GM12878 (cell line): ENCODE results near the gene IL1RAPL1. TPM values are rescaled to one million over a fixed set of nuclear protein-coding genes. Genes with fewer than 3 reads are reported as not detected.

Experiments used
- ATAC-seq: fragments of 200-7000 bp; cut with Tn5 transposase; 3 replicates; pipeline ENCODE4 v1.9.1; 2020; ENCODE audit warnings: mild to moderate bottlenecking, moderate library complexity
- BruUV-seq: library from RNA; stranded (reverse); fragments of 400-500 nt; replicated peaks from 2 replicates; lab custom pipeline; 2021; lab: Mats Ljungman, UMichigan
- CTCF ChIA-PET: fragments of 300-600 bp; sonication (Branson Sonifier 250); formaldehyde crosslinking; extraction: SDS; loops from one replicate; lab custom pipeline; 2021; ENCODE audit warnings: inconsistent platforms; lab: Yijun Ruan, JAX
- POLR2A ChIA-PET: fragments of 350-600 bp; formaldehyde crosslinking; extraction: SDS; loops from one replicate; lab custom pipeline; 2021; ENCODE audit warnings: inconsistent platforms; lab: Charles Lee
- RAD21 ChIA-PET: fragments of 300-600 bp; sonication (Branson Sonifier 250); formaldehyde crosslinking; loops from one replicate; lab custom pipeline; 2023; ENCODE audit warnings: antibody characterized with exemption; ENCODE audit not compliant: unreplicated experiment; lab: Charles Lee
- SMC1A ChIA-PET: fragments of 300-600 bp; sonication (Branson Sonifier 250); formaldehyde crosslinking; loops from one replicate; lab custom pipeline; 2023; ENCODE audit not compliant: unreplicated experiment, uncharacterized antibody; lab: Charles Lee
- DNase-seq: peaks from one replicate; pipeline ENCODE4 v3.0.0-alpha.2; 2011; ENCODE audit warnings: low read depth, low spot score
- FAIRE-seq: peaks from 3 replicates; lab custom pipeline; 2011; peaks lifted over from hg19 to GRCh38; lab: Jason Lieb, UNC
- H2AFZ ChIP-seq: 2 replicates; pipeline ENCODE4 v1.6.0; 2011; ENCODE audit warnings: low read depth, low read length, control low read depth; ENCODE audit not compliant: control insufficient read depth
- H3K27ac ChIP-seq: 2 replicates; pipeline ENCODE4 v1.5.1; 2011; ENCODE audit warnings: control low read depth; ENCODE audit not compliant: control insufficient read depth, insufficient read depth
- H3K27me3 ChIP-seq, 2 experiments: replicated peaks in 1 of 2; 2 replicates each; pipeline versions ENCODE4 v1.6.0 to v1.6.1; 2011; ENCODE audit warnings: low read length in 1 of 2; ENCODE audit not compliant: control insufficient read depth in 2 of 2, insufficient read depth in 2 of 2
- H3K36me3 ChIP-seq, 2 experiments: 2 replicates each; pipeline ENCODE4 v1.5.1; 2011; ENCODE audit warnings: low read length in 1 of 2; ENCODE audit not compliant: control insufficient read depth in 2 of 2, insufficient read depth in 2 of 2
- H3K4me1 ChIP-seq: 2 replicates; pipeline ENCODE4 v1.6.1; 2011; ENCODE audit warnings: mild to moderate bottlenecking, low read length, moderate library complexity, mixed read lengths; ENCODE audit not compliant: control insufficient read depth, insufficient read depth
- H3K4me2 ChIP-seq: 2 replicates; pipeline ENCODE4 v1.6.0; 2011; ENCODE audit warnings: control low read depth; ENCODE audit not compliant: control insufficient read depth, insufficient read depth
- H3K4me3 ChIP-seq: fragments of 200-600 bp; sonication (generic); 2 replicates; pipeline ENCODE4 v1.5.1; 2016
- H3K79me2 ChIP-seq: 2 replicates; pipeline ENCODE4 v1.6.0; 2011; ENCODE audit warnings: low read length; ENCODE audit not compliant: control insufficient read depth, insufficient read depth
- H3K9ac ChIP-seq: 2 replicates; pipeline ENCODE4 v1.8.0; 2011; ENCODE audit warnings: low read length, control low read depth, mixed read lengths; ENCODE audit not compliant: control insufficient read depth, insufficient read depth
- H3K9me3 ChIP-seq: replicated peaks from 3 replicates; pipeline ENCODE4 v1.5.1; 2011; ENCODE audit warnings: mild to moderate bottlenecking, low read length; ENCODE audit not compliant: control insufficient read depth, insufficient read depth
- H4K20me1 ChIP-seq: 2 replicates; pipeline ENCODE4 v1.6.0; 2011; ENCODE audit not compliant: control insufficient read depth, insufficient read depth
- BCL11A ChIP-seq: IDR thresholded peaks from 2 replicates; pipeline ENCODE4 v1.6.1; 2011; ENCODE audit warnings: low read depth, low read length
- ESRRA ChIP-seq: IDR thresholded peaks from 2 replicates; pipeline ENCODE4 v1.6.1; 2012; ENCODE audit warnings: mild to moderate bottlenecking, low read length, improper control_type of control experiment
- USF1 ChIP-seq: IDR thresholded peaks from 2 replicates; pipeline ENCODE4 v1.6.1; 2011; ENCODE audit warnings: borderline replicate concordance, low read depth, mild to moderate bottlenecking, moderate library complexity, mixed read lengths, low read length; ENCODE audit not compliant: insufficient read depth; ENCODE audit errors: extremely low read length
- WGBS: methylation state at CpG from one replicate; pipeline ENCODE4 v1.1.6; 2016; ENCODE audit warnings: low lambda C conversion rate; ENCODE audit not compliant: insufficient replicate concordance, insufficient coverage; ENCODE audit errors: missing lambda C conversion rate; 5-methylcytosine and 5-hydroxymethylcytosine counted together
- in situ Hi-C: fragments of 300-500 bp; cut with MboI; formaldehyde crosslinking; loops from 9 replicates; pipeline ENCODE4 v1.14.3; 2018; ENCODE audit warnings: mixed read lengths
- intact Hi-C: fragments of 100-400 bp; cut with micrococcal nuclease; formaldehyde crosslinking; loops from one replicate; pipeline ENCODE4 v1.14.2; 2022; ENCODE audit not compliant: unreplicated experiment
- polyA plus RNA-seq, 11 experiments: library from polyadenylated mRNA; depleted of rRNA in 4 of 11; unstranded in 6 of 11; stranded (reverse) in 5 of 11; fragments of >200 nt; fragmentation: Nextera tagmentation in 4 of 11; fragmentation: Illumina TruSeq in 1 of 11; extraction: Ambion mirVana in 4 of 11; extraction: Trizol in 1 of 11; gene quantifications; 1 replicate in 1 of 11; 2 replicates in 10 of 11; pipeline versions ENCODE4 v1.2.1 to v1.2.3, GENCODE V29; 2011 to 2016; ENCODE audit warnings: inconsistent platforms in 2 of 11, missing spikeins in 2 of 11, low read depth in 1 of 11
- total RNA-seq, 4 experiments: library from RNA; depleted of rRNA in 3 of 4; stranded (reverse); fragments of >200 nt in 3 of 4; fragmentation: Illumina TruSeq in 1 of 4; extraction: Trizol in 1 of 4; gene quantifications; 2 replicates each; pipeline versions ENCODE4 v1.2.1 to v1.2.3, GENCODE V29; 2013 to 2021
- TF ChIP-seq, protein P1 (sequence below): fragments of 150-350 bp; IDR thresholded peaks from 2 replicates; pipeline ENCODE4 v1.6.1; 2016; ENCODE audit warnings: low read depth, low read length
- TF ChIP-seq, protein P2 (sequence below): fragments of 450-650 bp; conservative IDR thresholded peaks from 2 replicates; pipeline ENCODE4 v1.6.1; 2017; ENCODE audit warnings: mild to moderate bottlenecking, moderate library complexity

The IL1RAPL1 gene
- total and polyA plus RNA-seq, 10 of the 15 experiments (the other 5 are each of a cell fraction or from before 2014, with no cell fraction given), result not detected

DNA sequence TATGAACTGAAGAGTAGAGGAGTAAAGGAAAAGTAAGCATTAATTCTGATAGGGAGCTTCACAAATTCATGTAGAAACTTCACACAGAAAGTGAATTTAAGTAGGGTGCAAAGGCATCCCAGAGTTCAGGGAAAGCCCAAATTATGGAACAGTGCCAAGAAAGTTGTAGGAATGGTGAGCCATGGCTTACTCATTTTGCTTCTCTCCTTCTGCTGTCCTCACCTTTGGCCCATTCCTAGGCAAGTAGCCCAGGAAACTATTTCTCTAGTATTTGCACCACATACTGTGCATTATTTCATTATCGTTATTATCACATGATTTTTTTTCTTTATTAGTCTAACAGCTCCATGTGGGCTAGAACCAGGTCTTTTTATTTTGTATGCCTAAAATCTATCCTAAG, 34.9 kb upstream of the IL1RAPL1 start:
- Histone ChIP-seq H4K20me1 (no peaks in the 10 kb centered on the region), H3K4me2 (no peak overlapping the region), H3K27me3 (no peaks in the 10 kb centered on the region), H3K9me3 (no peaks in the 10 kb centered on the region), H3K36me3 (no peaks in the 10 kb centered on the region), H3K9ac (no peak overlapping the region), H3K27ac (no peak overlapping the region), H3K79me2 (no peaks in the 10 kb centered on the region), H2AFZ (no peak overlapping the region), H3K4me3 (no peak overlapping the region), H3K4me1 (no peaks in the 10 kb centered on the region)
- WGBS, result 0% methylated on average over 1 of the region's 1 CpG
- ATAC-seq (no peak), DNase-seq (no peak), FAIRE-seq (no peak)
- ChIA-PET SMC1A (no interaction called here), POLR2A (no interaction called here), RAD21 (no interaction called here), CTCF (interaction anchor here (0.6 kb wide), 1 partner anchor 1920 kb away, joined by 4 read pairs; no protein-coding TSS in a partner anchor)
- TF ChIP-seq USF1 (no peak), BCL11A (no peak), ESRRA (no peak)
- TF ChIP-seq, protein P1, sequence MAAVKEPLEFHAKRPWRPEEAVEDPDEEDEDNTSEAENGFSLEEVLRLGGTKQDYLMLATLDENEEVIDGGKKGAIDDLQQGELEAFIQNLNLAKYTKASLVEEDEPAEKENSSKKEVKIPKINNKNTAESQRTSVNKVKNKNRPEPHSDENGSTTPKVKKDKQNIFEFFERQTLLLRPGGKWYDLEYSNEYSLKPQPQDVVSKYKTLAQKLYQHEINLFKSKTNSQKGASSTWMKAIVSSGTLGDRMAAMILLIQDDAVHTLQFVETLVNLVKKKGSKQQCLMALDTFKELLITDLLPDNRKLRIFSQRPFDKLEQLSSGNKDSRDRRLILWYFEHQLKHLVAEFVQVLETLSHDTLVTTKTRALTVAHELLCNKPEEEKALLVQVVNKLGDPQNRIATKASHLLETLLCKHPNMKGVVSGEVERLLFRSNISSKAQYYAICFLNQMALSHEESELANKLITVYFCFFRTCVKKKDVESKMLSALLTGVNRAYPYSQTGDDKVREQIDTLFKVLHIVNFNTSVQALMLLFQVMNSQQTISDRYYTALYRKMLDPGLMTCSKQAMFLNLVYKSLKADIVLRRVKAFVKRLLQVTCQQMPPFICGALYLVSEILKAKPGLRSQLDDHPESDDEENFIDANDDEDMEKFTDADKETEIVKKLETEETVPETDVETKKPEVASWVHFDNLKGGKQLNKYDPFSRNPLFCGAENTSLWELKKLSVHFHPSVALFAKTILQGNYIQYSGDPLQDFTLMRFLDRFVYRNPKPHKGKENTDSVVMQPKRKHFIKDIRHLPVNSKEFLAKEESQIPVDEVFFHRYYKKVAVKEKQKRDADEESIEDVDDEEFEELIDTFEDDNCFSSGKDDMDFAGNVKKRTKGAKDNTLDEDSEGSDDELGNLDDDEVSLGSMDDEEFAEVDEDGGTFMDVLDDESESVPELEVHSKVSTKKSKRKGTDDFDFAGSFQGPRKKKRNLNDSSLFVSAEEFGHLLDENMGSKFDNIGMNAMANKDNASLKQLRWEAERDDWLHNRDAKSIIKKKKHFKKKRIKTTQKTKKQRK, result no peak
- TF ChIP-seq, protein P2, sequence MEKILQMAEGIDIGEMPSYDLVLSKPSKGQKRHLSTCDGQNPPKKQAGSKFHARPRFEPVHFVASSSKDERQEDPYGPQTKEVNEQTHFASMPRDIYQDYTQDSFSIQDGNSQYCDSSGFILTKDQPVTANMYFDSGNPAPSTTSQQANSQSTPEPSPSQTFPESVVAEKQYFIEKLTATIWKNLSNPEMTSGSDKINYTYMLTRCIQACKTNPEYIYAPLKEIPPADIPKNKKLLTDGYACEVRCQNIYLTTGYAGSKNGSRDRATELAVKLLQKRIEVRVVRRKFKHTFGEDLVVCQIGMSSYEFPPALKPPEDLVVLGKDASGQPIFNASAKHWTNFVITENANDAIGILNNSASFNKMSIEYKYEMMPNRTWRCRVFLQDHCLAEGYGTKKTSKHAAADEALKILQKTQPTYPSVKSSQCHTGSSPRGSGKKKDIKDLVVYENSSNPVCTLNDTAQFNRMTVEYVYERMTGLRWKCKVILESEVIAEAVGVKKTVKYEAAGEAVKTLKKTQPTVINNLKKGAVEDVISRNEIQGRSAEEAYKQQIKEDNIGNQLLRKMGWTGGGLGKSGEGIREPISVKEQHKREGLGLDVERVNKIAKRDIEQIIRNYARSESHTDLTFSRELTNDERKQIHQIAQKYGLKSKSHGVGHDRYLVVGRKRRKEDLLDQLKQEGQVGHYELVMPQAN, result no peak
- in situ Hi-C loops (no loop called here), intact Hi-C loops (no loop called here)
- BruUV-seq, result no TSS peak
